RWPE2 (cell line): ENCODE data around the gene SLC5A10.
A peak's percentile ranks its signal among the peaks of the same experiment; 100 is the strongest.

Experiments used
- ATAC-seq: fragments of 200-7000 bp; cut with Tn5 transposase; 3 replicates; pipeline ENCODE4 v1.9.1; 2021; ENCODE audit warnings: low read depth
- DNase-seq: peaks from one replicate; pipeline ENCODE4 v3.0.0-alpha.2; 2020; ENCODE audit warnings: low spot score
- H3K27ac ChIP-seq: fragments of 450-650 bp; 2 replicates; pipeline ENCODE4 v1.5.1; 2017; ENCODE audit warnings: mild to moderate bottlenecking; ENCODE audit not compliant: poor library complexity, severe bottlenecking
- H3K27me3 ChIP-seq: fragments of 250-450 bp; sonication (Bioruptor Pico); 2 replicates; pipeline ENCODE4 v1.5.1; 2021; ENCODE audit warnings: mild to moderate bottlenecking, moderate library complexity; ENCODE audit not compliant: insufficient read depth, poor library complexity, severe bottlenecking
- H3K36me3 ChIP-seq: fragments of 250-450 bp; sonication (Bioruptor Pico); 2 replicates; pipeline ENCODE4 v1.5.1; 2020; ENCODE audit warnings: low read depth, mild to moderate bottlenecking, moderate library complexity
- H3K4me1 ChIP-seq: fragments of 250-450 bp; sonication (Bioruptor Pico); 2 replicates; pipeline ENCODE4 v1.5.1; 2021; ENCODE audit warnings: mild to moderate bottlenecking, moderate library complexity; ENCODE audit not compliant: insufficient read depth, poor library complexity, severe bottlenecking
- H3K4me3 ChIP-seq: fragments of 250-450 bp; sonication (Bioruptor Pico); 2 replicates; pipeline ENCODE4 v1.5.1; 2021; ENCODE audit warnings: mild to moderate bottlenecking, moderate library complexity; ENCODE audit not compliant: severe bottlenecking
- H3K9me3 ChIP-seq: fragments of 250-450 bp; sonication (Bioruptor Pico); 2 replicates; pipeline ENCODE4 v1.5.1; 2021; ENCODE audit warnings: mild to moderate bottlenecking, moderate library complexity; ENCODE audit not compliant: severe bottlenecking
- CTCF ChIP-seq: fragments of 450-650 bp; IDR thresholded peaks from one replicate; pipeline ENCODE4 v1.5.1; 2017; ENCODE audit warnings: mild to moderate bottlenecking, moderate library complexity; ENCODE audit not compliant: poor library complexity, severe bottlenecking

Gene SLC5A10

GRCh38 chr17:18932360-18933055, 19.5 kb upstream of the SLC5A10 start:
- H3K27ac ChIP-seq: no peak overlapping the region
- no peak for TF ChIP-seq CTCF
- no peak overlapping the region for H3K4me3 ChIP-seq

GRCh38 chr17:18933102-18934058, 18.6 kb upstream of the SLC5A10 start:
- DNase-seq: no peak
- Histone ChIP-seq H3K27ac (no peak overlapping the region), H3K27me3 (no peaks in the 10 kb centered on the region), H3K4me1 (no peaks in the 10 kb centered on the region), H3K9me3 (no peaks in the 10 kb centered on the region), H3K36me3 (peaks cover 23% of the 10 kb centered on the region), H3K4me3 (no peak overlapping the region)
- peak; percentile 33; the same call in 2 of the 3 replicates for ATAC-seq
- TF ChIP-seq CTCF: no peak

More at GRCh38 chr17:18932360-18933055, 19.5 kb upstream of the SLC5A10 start:
- H3K4me1 ChIP-seq: no peaks in the 10 kb centered on the region
- peaks cover 28% of the 10 kb centered on the region for H3K36me3 ChIP-seq
- H3K9me3 ChIP-seq: no peaks in the 10 kb centered on the region
- no peak for DNase-seq
- no peaks in the 10 kb centered on the region for H3K27me3 ChIP-seq
- no peak for ATAC-seq

- DNase-seq (no peak), ATAC-seq (0 out of 3 replicates have a peak, but pooled peaks have one; percentile 27)
- Histone ChIP-seq H3K36me3 (no peaks in the 10 kb centered on the region), H3K27ac (no peak overlapping the region), H3K27me3 (no peaks in the 10 kb centered on the region), H3K4me1 (no peaks in the 10 kb centered on the region), H3K4me3 (no peak overlapping the region), H3K9me3 (no peaks in the 10 kb centered on the region)
- no peak for TF ChIP-seq CTCF
Observed at GRCh38 chr17:18937981-18938691, 13.8 kb upstream of the SLC5A10 start.

- no peak overlapping the region for H3K27ac ChIP-seq
- no peaks in the 10 kb centered on the region for H3K9me3 ChIP-seq
- no peaks in the 10 kb centered on the region for H3K36me3 ChIP-seq
- no peak for TF ChIP-seq CTCF
- ATAC-seq (no peak), DNase-seq (no peak)
- H3K4me1 ChIP-seq: no peaks in the 10 kb centered on the region
- no peak overlapping the region for H3K4me3 ChIP-seq
- no peaks in the 10 kb centered on the region for H3K27me3 ChIP-seq
Observed at GRCh38 chr17:18938692-18939023, 13.3 kb upstream of the SLC5A10 start.
